ENCODE measurements around the gene ELP5.

DNA sequence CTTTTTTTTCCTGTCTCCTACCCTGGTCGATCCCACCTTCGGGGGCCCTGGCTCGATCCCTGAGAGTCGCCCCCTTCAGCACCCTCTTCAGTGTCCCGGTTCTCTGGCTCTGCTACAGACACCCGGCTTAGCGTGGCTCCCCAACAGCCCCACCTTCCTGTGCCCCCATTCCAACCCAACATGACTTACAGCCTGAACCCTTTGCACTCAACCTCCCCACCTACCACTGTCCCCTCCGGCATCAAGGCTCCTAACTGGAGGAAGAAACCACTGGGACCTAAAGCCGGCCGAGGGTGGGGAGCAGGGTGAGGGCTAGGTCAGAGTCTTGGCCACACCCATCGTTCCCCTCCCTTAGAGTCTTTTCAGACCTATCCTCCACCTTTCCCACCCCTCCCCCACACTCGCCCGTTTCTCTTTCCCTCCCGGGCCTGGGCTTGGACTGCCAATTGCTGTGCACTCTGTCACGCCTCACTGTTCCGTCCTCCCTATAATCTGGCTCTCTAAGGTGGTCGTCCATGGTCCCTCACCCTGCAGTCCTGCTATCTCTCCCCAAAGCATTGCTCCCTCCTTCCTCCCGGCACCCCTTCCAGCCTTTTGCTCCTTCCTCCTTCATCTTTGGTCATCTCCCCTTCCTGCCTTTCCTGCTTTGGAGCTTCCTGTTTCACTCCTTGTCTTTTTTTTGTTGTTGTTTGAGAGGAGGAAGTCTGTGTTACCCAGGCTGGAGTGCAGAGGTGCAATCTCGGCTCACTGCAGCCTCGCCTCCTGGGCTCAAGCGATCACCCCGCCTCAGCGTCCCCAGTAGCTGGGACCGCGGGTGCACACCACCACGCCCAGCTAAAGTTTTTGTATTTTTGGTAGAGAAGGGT is 11.2 kb downstream of the ELP5 start:
- TF ChIP-seq CTCF (conservative IDR thresholded peaks at IDR 0.05; ENCODE audit: low read length) (no peak), EZH2phosphoT487 (IDR thresholded peaks at IDR 0.05; ENCODE audit: borderline replicate concordance) (no peak)

All from Loucy (cell line).